Upper lobe of left lung (tissue), 4 donors: ENCODE results near the gene ACKR3.

Experiments used
- CTCF ChIP-seq, 6 experiments: fragments of 450-650 bp in 4 of 6; fragments of 200-600 bp in 2 of 6; sonication (generic) in 2 of 6; IDR thresholded peaks; one replicate each; pipeline ENCODE4 v1.5.1; 2016 to 2019; ENCODE audit warnings: antibody characterized with exemption in 6 of 6
- EP300 ChIP-seq, 4 donors: sonication (generic); formaldehyde crosslinking; IDR thresholded peaks; one replicate each; pipeline ENCODE4 v1.5.1; 2017; ENCODE audit warnings: antibody characterized with exemption in 4 of 4, control low read depth in 2 of 4
- POLR2A ChIP-seq, 4 donors: fragments of 450-650 bp; IDR thresholded peaks; one replicate each; pipeline ENCODE4 v1.5.1; 2016 to 2017; ENCODE audit warnings: antibody characterized with exemption in 4 of 4, mild to moderate bottlenecking in 2 of 4
- POLR2AphosphoS5 ChIP-seq, 2 donors: sonication (generic); formaldehyde crosslinking; IDR thresholded peaks; one replicate each; pipeline ENCODE4 v1.5.1; 2017; ENCODE audit warnings: antibody characterized with exemption in 2 of 2

- no peak for TF ChIP-seq CTCF (IDR thresholded peaks at IDR 0.05)
- no peak for TF ChIP-seq POLR2AphosphoS5 (IDR thresholded peaks at IDR 0.05)
- TF ChIP-seq POLR2A (IDR thresholded peaks at IDR 0.05) = no peak
- TF ChIP-seq EP300 (IDR thresholded peaks at IDR 0.05) = no peak
These were observed 8.8 kb downstream of the ACKR3 start for GRCh38 chr2:236578411-236578846.
